ENCODE data around the gene ADCYAP1R1.
"Not testable (repeated sequence)": the region's sequence is repeated elsewhere in the genome, so short reads cannot be mapped to it uniquely, and the experiment has no call there.

ADCYAP1R1 gene

DNA sequence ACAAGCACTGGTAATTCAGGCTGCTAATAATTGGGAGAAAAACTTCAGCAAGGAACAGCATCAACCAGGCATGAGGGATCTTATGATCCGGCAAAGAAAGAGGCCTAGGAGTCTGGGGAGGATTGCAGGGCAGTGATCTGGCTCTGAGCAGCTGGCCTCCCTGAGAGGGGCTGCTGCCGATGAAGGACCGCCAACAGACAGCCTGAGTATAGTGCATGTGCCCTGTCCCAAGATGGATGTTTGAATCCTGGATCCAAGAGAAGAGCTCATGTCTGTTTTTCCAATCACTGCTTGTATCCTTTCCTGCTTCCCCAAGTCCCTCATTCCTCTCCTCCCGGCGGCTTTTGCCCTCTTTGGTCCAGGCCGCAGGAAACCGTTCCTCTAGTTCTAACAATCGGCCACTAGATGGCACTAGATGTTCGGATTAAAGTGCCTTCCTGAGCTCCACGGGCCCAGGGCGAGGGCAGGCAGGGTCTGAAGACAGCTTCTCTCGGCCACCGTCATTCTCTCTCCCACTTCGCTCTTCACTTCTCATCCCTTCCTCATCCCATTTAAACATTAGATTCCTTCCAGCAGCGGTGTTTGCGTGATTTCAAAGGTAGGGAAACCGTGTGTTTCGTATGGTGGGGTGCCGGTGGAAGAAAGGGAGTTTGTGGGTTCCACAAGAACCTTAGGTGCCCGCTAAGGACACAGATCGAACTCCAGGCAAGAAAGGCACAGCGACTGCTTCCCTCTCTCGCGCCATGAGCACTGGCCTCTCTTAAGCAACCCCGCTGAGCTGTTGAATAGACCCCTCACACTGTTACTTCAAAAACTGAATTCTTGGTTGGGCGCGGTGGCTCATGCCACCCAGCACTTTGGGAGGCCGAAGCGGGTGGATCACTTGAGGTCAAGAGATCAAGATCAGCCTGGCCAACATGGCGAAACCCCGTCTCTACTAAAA lies 82.4 kb downstream of the ADCYAP1R1 start:
- no peak for DNase-seq (ENCODE audit: low read depth in 2 of 2)

GRCh38 chr7:31137234-31137633 lies 85.1 kb downstream of the ADCYAP1R1 start:
- no peak for DNase-seq (ENCODE audit: low read depth in 2 of 2)

DNA sequence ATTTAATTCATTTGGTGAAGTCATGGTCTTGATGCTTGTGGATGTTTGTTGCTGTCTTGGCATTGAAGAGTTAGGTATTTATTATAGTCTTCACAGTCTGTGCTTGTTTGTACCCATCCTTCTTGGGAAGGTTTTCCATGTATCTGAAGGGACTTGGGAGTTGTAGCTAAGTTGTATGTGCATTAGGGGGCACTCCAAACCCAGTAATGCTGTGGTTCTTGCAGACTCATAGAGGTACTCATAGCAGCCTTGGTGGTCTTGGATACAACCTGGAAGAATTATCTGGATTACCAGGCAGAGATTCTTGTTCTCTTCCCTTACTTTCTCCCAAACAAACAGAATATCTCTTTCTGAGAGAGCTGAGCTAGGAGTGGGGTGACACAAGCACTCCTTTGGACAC lies 93.2 kb downstream of the ADCYAP1R1 start:
- DNase-seq (ENCODE audit: low read depth in 2 of 2) = no peak

DNA sequence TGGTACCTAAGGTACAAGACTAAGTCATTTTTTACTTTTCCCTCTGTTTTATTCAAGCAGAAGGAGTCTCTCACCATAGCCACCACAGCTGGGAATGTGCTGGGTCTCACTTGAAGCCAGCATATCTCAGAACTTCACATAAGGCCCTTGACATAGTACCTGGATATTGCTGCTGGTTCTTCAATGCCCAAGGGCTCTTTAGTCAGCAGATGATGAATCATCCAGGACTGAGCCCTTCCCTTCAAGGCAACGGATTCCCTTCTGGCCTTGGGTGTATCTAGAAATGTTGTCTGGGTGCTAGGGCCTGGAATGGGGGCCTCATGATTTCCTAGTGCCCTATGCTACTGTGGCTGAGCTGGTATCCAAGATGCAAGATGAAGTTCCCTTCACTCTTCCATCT lies 93.9 kb downstream of the ADCYAP1R1 start:
- DNase-seq (ENCODE audit: low read depth in 2 of 2) = no peak

GRCh38 chr7:31146538-31146937 lies 94.4 kb downstream of the ADCYAP1R1 start:
- no peak for DNase-seq (ENCODE audit: low read depth in 2 of 2)

GRCh38 chr7:31151849-31152248 lies 99.7 kb downstream of the ADCYAP1R1 start:
- DNase-seq (ENCODE audit: low read depth in 2 of 2) = no peak

DNA sequence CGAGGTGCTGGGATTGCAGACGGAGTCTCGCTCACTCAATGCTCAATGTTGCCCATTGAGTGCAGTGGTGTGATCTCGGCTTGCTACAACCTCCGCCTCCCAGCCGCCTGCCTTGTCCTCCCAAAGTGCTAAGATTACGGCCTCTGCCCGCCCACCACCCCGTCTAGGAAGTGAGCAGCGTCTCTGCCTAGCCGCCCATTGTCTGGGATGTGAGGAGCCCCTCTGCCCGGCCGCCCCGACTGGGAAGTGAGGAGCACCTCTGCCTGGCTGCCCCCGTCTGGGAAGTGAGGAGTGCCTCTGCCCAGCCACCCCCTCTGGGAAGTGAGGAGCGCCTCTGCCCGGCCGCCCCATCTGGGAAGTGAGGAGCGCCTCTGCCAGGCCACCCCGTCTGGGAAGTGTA lies 101.2 kb downstream of the ADCYAP1R1 start:
- not testable (repeated sequence) for DNase-seq (ENCODE audit: low read depth in 2 of 2)

DNA sequence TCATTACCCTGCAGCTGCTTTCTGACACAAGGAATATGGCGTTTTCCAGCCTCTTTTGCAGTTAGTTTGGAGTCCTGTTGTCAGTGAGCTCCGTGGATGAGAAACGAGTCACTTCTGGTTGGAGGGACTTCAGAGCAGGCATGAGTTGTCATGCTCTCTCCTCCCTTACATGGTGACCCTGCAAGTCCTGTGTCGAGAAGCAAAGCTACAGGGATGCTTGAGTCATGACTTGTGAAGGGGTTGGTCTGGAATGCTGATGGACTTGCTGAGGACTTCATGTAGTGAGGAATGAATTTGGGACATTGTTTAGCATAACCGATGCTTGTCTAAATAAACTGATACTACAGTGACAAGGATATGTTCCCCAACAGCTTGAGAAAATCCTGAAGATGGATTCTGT lies 108.8 kb downstream of the ADCYAP1R1 start:
- DNase-seq (ENCODE audit: low read depth in 2 of 2) = no peak

Measured in stimulated activated CD8-positive, alpha-beta memory T cell treated with anti-CD3 and anti-CD28 coated beads, Interleukin-15, amount 100 ng/mL, for 4 hours (primary cell).